Measurements from ENCODE around the gene CFAP300. TPM values are rescaled to one million over a fixed set of nuclear protein-coding genes. Genes with fewer than 3 reads are reported as not detected.
A peak's percentile ranks its signal among the peaks of the same experiment; 100 is the strongest.

Gene CFAP300
- total RNA-seq, 1 donor from 2014 or later = not detected

DNA sequence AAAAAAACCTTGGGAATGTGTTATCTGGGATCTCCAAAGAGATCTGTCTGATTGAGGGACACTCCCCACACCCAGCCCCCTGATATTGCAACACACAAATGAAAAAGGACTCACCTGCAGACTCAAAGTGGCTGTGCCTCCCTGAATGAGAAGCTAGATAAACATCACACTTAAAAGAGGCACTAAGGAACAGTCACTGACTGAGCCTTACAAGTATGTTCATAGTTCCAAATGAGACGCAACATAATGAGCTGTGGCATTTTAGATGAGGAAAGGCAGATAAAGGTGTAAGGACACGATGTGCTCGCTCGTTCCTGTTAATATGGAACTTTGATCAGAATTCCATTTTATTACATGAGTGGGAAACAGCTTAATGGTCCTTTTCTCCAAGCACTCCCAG is 21.0 kb upstream of the CFAP300 start:
- no peaks in the 10 kb centered on the region for H3K4me1 ChIP-seq
- H3K36me3 ChIP-seq = no peaks in the 10 kb centered on the region
- TF ChIP-seq, protein P1, sequence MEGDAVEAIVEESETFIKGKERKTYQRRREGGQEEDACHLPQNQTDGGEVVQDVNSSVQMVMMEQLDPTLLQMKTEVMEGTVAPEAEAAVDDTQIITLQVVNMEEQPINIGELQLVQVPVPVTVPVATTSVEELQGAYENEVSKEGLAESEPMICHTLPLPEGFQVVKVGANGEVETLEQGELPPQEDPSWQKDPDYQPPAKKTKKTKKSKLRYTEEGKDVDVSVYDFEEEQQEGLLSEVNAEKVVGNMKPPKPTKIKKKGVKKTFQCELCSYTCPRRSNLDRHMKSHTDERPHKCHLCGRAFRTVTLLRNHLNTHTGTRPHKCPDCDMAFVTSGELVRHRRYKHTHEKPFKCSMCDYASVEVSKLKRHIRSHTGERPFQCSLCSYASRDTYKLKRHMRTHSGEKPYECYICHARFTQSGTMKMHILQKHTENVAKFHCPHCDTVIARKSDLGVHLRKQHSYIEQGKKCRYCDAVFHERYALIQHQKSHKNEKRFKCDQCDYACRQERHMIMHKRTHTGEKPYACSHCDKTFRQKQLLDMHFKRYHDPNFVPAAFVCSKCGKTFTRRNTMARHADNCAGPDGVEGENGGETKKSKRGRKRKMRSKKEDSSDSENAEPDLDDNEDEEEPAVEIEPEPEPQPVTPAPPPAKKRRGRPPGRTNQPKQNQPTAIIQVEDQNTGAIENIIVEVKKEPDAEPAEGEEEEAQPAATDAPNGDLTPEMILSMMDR (IDR thresholded peaks at IDR 0.05) = no peak
- no peak overlapping the region for H3K27ac ChIP-seq
- no peaks in the 10 kb centered on the region for H3K27me3 ChIP-seq
- H3K4me3 ChIP-seq = no peak overlapping the region
- H3K9me3 ChIP-seq = no peaks in the 10 kb centered on the region
- no peak for DNase-seq (ENCODE audit: low spot score in 2 of 2)
- intact Hi-C loops (cut with DNase I) = no loop called here

DNA sequence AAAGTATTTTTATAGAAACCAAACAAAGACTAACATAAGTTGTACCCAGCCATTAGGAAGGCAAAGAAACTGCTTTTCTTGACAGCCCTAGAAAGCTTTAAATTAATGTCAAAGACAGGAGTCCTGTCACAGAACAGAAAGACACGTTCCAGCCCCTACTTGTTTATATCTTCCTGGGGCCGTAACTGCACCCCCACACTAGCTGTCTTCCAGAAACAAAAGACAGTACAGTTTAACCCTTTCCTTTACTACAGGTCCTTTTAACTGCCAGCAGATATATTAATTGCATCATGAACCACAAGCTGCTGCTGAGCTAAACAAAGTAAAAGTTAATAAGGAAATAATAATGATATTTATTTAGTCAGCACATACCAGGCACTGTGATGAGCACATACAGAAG is 20.3 kb upstream of the CFAP300 start:
- Histone ChIP-seq H3K4me3 (no peak overlapping the region), H3K27ac (no peak overlapping the region), H3K9me3 (no peaks in the 10 kb centered on the region), H3K27me3 (no peaks in the 10 kb centered on the region), H3K4me1 (no peaks in the 10 kb centered on the region), H3K36me3 (no peaks in the 10 kb centered on the region)
- no peak for DNase-seq (ENCODE audit: low spot score in 2 of 2)
- TF ChIP-seq, protein P1 (IDR thresholded peaks at IDR 0.05) = no peak
- intact Hi-C loops (cut with DNase I) = no loop called here

DNA sequence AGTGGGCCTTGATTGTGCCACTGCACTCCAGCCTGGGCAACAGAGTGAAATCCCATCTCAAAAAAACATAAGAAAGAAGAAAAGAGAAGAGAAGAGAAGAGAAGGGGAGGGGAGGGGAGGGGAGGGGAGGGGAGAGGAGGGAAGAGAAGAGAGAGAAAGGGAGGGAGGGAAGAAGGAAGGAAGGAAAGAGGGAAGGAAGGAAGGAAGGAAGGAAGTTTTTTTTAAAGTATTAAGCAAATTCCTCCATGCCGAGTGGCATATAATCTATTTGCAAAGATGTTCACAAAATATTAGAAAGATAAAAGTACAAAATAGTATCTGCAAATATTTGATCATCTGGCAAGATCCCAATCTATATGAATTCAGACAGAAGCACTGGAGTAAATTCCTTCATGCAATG is 10.5 kb upstream of the CFAP300 start:
- H3K27me3 ChIP-seq = no peaks in the 10 kb centered on the region
- no peaks in the 10 kb centered on the region for H3K36me3 ChIP-seq
- H3K4me3 ChIP-seq = no peak overlapping the region
- intact Hi-C loops (cut with DNase I) = no loop called here
- no peak overlapping the region for H3K27ac ChIP-seq
- TF ChIP-seq, protein P1 (IDR thresholded peaks at IDR 0.05) = no peak
- no peak for DNase-seq (ENCODE audit: low spot score in 2 of 2)
- no peaks in the 10 kb centered on the region for H3K9me3 ChIP-seq
- no peaks in the 10 kb centered on the region for H3K4me1 ChIP-seq

DNA sequence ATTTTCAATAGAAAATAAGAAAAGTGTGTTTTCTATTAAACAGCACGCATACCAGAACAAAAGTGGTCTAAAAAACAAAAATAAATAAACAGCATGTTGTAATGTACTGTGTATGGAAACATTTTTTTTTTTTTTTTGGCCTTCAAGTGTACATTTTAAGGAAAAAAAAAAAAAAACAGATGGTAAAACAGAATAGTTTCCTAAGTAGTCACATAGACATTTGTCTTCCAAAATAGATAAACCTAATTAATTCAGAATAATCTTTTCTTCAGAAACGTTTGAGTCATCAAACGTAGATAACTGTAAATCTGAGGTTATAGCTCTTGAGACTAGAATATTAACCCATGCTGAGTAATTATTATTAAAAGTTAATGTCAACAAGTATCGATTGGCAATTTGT is 396 bp upstream of the CFAP300 start:
- H3K36me3 ChIP-seq = no peaks in the 10 kb centered on the region
- no peaks in the 10 kb centered on the region for H3K9me3 ChIP-seq
- H3K27me3 ChIP-seq = no peaks in the 10 kb centered on the region
- peak overlapping the region; percentile 81 to 90 for H3K27ac ChIP-seq
- DNase-seq (ENCODE audit: low spot score in 2 of 2) = no peak
- H3K4me1 ChIP-seq = peaks cover 0 to 4% of the 10 kb centered on the region in 2 donors
- intact Hi-C loops (cut with DNase I) = loop anchor here (1.0 to 5.0 kb wide), 6 partner anchors 64 to 406 kb away; partner anchors contain the start of genes TMEM123 and YAP1
- H3K4me3 ChIP-seq = peak overlapping the region; percentile 59 to 78
- TF ChIP-seq, protein P1 (IDR thresholded peaks at IDR 0.05) = no peak

DNA sequence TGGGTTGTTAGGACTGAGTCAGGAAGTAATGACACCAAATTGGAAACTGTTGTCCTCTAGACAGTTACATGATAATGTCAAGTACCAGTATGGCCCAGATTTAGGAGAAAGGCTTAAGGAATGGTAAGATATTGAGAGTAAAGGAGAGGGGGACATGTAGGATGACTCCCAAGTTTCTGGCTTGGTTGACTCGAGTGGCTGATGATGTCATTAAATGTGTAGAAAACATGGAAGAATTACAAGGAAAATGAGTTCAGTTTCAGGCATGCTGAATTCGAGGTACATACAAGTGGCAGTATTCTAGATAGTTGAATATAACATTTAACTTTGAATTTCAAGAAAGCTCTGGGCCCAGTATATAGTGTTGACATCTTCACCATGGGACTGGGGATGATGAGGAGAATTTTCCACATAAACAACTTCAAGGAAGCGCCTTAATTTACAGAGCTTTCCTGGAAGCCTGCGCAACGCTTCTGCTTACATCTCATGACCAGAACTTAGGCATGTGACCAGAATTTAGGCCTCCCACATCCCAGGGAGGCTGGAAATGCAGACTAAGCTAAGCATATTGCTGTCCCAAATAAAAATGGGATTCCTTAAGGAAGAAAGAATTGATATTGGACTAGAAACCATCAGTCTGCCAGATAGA is 3.8 kb downstream of the CFAP300 start:
- intact Hi-C loops (cut with DNase I) = no loop called here
- no peaks in the 10 kb centered on the region for H3K36me3 ChIP-seq
- no peak overlapping the region for H3K4me3 ChIP-seq
- peaks cover 0 to 4% of the 10 kb centered on the region in 2 donors for H3K4me1 ChIP-seq
- TF ChIP-seq, protein P1 (IDR thresholded peaks at IDR 0.05) = no peak
- H3K27ac ChIP-seq = no peak overlapping the region
- DNase-seq (ENCODE audit: low spot score in 2 of 2) = no peak
- H3K27me3 ChIP-seq = no peaks in the 10 kb centered on the region
- H3K9me3 ChIP-seq = no peaks in the 10 kb centered on the region

DNA sequence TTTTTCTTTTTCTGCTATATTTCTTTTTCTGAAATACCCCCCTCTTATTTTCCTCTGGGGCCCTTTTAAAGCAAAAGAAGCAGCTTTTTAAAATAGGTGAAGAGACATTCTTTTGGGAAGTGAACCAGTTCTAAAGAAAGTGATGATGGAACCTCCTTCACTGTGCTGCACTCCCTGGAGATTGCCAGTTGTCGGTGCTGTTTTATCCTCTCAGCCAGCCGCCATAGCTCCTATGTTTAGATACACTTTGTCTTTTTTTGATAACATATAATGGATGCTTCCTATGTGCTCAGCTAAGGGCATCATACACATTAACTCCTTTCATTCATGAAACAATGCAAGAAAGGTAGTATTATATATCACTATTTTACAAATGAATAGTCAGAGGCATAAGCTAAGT is 14.0 kb downstream of the CFAP300 start:
- no peaks in the 10 kb centered on the region for H3K27me3 ChIP-seq
- DNase-seq (ENCODE audit: low spot score in 2 of 2) = no peak
- H3K27ac ChIP-seq = no peak overlapping the region
- H3K36me3 ChIP-seq = no peaks in the 10 kb centered on the region
- H3K4me3 ChIP-seq = no peak overlapping the region
- intact Hi-C loops (cut with DNase I) = no loop called here
- TF ChIP-seq, protein P1 (IDR thresholded peaks at IDR 0.05) = peak in 2 of 3 experiments; percentile 18 to 25
- H3K4me1 ChIP-seq = no peaks in the 10 kb centered on the region
- no peaks in the 10 kb centered on the region for H3K9me3 ChIP-seq

Measured in ascending aorta (tissue), 2 donors.